GM12878 (cell line): ENCODE data around the gene KIR3DL2.

Experiments used
- CBX3 ChIP-seq: fragments of 200-600 bp; sonication (generic); IDR thresholded peaks from 2 replicates; pipeline ENCODE4 v1.6.1; 2016; ENCODE audit warnings: low read depth, borderline replicate concordance
- CBX5 ChIP-seq: sonication (generic); IDR thresholded peaks from 2 replicates; pipeline ENCODE4 v1.6.1; 2016; ENCODE audit warnings: low read depth, moderate library complexity, mild to moderate bottlenecking, inconsistent platforms
- EP300 ChIP-seq, 2 experiments: fragments of 150-350 bp in 1 of 2; IDR thresholded peaks; 2 replicates each; pipeline ENCODE4 v1.6.1; 2011 to 2012; ENCODE audit warnings: low read depth in 2 of 2, low read length in 2 of 2, borderline replicate concordance in 1 of 2, improper control_type of control experiment in 1 of 2, inconsistent platforms in 1 of 2; ENCODE audit not compliant: control insufficient read depth in 1 of 2
- MXI1 ChIP-seq: fragments of 150-350 bp; IDR thresholded peaks from 2 replicates; pipeline ENCODE4 v1.6.1; 2011; ENCODE audit warnings: low read depth, mild to moderate bottlenecking, inconsistent platforms, low read length, improper control_type of control experiment
- NR2C1 ChIP-seq: fragments of 450-650 bp; IDR thresholded peaks from 2 replicates; pipeline ENCODE4 v1.6.1; 2017; ENCODE audit warnings: antibody characterized with exemption, mild to moderate bottlenecking, moderate library complexity
- NR2F1 ChIP-seq: fragments of 450-650 bp; conservative IDR thresholded peaks from 2 replicates; pipeline ENCODE4 v1.6.1; 2017; ENCODE audit warnings: mild to moderate bottlenecking
- YY1 ChIP-seq: IDR thresholded peaks from 2 replicates; pipeline ENCODE4 v1.6.1; 2011; ENCODE audit warnings: low read depth, mild to moderate bottlenecking, low read length
- TF ChIP-seq, protein P1 (sequence below): fragments of 450-650 bp; IDR thresholded peaks from 2 replicates; pipeline ENCODE4 v1.6.1; 2016; ENCODE audit warnings: mild to moderate bottlenecking
- TF ChIP-seq, protein P2 (sequence below): IDR thresholded peaks from 2 replicates; pipeline ENCODE4 v1.6.1; 2011; ENCODE audit warnings: low read depth, low read length, improper control_type of control experiment, borderline replicate concordance
- TF ChIP-seq, protein P3 (sequence below): IDR thresholded peaks from 2 replicates; pipeline ENCODE4 v1.6.1; 2012; ENCODE audit warnings: low read depth, low read length, improper control_type of control experiment
- TF ChIP-seq, protein P4 (sequence below): fragments of 450-650 bp; IDR thresholded peaks from 2 replicates; pipeline ENCODE4 v1.6.1; 2018; ENCODE audit warnings: borderline replicate concordance, mild to moderate bottlenecking; ENCODE audit not compliant: partially characterized antibody
- TF ChIP-seq, protein P5 (sequence below), 3 experiments: IDR thresholded peaks in 2 of 3; conservative IDR thresholded peaks in 1 of 3; 2 replicates each; pipeline ENCODE4 v1.5.1; 2011; ENCODE audit warnings: low read depth in 3 of 3, low read length in 3 of 3, mild to moderate bottlenecking in 3 of 3, control low read depth in 2 of 3, moderate library complexity in 2 of 3, inconsistent platforms in 1 of 3, mixed read lengths in 1 of 3; ENCODE audit not compliant: control insufficient read depth in 2 of 3, insufficient read depth in 1 of 3; ENCODE audit errors: extremely low read depth in 1 of 3

DNA sequence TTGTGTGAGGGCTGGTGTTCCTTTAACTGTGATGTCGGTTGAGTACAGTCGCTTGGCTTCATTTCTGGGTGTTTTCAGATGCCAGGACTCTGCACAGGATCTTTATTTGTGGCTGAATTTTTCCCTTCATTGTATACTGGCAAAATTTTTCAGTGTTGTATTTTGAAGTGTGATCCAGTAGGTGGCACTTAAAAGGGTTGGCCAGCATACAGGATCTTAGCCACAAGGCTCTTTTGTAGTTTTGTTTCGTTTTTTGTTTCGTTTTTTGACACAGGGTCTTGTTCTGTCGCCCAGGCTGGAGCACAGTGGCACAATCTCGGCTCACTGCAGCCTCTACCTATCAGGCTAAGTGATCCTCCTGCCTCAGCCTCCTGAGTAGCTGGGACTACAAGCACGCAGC lies 32.5 kb downstream of the KIR3DL2 start:
- TF ChIP-seq, protein P1, sequence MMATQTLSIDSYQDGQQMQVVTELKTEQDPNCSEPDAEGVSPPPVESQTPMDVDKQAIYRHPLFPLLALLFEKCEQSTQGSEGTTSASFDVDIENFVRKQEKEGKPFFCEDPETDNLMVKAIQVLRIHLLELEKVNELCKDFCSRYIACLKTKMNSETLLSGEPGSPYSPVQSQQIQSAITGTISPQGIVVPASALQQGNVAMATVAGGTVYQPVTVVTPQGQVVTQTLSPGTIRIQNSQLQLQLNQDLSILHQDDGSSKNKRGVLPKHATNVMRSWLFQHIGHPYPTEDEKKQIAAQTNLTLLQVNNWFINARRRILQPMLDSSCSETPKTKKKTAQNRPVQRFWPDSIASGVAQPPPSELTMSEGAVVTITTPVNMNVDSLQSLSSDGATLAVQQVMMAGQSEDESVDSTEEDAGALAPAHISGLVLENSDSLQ = no peak
- TF ChIP-seq, protein P2, sequence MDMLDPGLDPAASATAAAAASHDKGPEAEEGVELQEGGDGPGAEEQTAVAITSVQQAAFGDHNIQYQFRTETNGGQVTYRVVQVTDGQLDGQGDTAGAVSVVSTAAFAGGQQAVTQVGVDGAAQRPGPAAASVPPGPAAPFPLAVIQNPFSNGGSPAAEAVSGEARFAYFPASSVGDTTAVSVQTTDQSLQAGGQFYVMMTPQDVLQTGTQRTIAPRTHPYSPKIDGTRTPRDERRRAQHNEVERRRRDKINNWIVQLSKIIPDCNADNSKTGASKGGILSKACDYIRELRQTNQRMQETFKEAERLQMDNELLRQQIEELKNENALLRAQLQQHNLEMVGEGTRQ = no peak
- TF ChIP-seq EP300 (IDR thresholded peaks at IDR 0.05; ENCODE audit: borderline replicate concordance in 1 of 2, control insufficient read depth in 1 of 2, low read depth in 2 of 2, low read length in 2 of 2) (no peak), MXI1 (no peak), CBX3 (no peak), YY1 (no peak), NR2C1 (no peak), NR2F1 (no peak), CBX5 (no peak)
- TF ChIP-seq, protein P3, sequence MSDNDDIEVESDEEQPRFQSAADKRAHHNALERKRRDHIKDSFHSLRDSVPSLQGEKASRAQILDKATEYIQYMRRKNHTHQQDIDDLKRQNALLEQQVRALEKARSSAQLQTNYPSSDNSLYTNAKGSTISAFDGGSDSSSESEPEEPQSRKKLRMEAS = no peak
- TF ChIP-seq, protein P4, sequence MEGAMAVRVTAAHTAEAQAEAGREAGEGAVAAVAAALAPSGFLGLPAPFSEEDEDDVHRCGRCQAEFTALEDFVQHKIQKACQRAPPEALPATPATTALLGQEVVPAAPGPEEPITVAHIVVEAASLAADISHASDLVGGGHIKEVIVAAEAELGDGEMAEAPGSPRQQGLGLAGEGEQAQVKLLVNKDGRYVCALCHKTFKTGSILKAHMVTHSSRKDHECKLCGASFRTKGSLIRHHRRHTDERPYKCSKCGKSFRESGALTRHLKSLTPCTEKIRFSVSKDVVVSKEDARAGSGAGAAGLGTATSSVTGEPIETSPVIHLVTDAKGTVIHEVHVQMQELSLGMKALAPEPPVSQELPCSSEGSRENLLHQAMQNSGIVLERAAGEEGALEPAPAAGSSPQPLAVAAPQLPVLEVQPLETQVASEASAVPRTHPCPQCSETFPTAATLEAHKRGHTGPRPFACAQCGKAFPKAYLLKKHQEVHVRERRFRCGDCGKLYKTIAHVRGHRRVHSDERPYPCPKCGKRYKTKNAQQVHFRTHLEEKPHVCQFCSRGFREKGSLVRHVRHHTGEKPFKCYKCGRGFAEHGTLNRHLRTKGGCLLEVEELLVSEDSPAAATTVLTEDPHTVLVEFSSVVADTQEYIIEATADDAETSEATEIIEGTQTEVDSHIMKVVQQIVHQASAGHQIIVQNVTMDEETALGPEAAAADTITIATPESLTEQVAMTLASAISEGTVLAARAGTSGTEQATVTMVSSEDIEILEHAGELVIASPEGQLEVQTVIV = no peak
- TF ChIP-seq, protein P5, sequence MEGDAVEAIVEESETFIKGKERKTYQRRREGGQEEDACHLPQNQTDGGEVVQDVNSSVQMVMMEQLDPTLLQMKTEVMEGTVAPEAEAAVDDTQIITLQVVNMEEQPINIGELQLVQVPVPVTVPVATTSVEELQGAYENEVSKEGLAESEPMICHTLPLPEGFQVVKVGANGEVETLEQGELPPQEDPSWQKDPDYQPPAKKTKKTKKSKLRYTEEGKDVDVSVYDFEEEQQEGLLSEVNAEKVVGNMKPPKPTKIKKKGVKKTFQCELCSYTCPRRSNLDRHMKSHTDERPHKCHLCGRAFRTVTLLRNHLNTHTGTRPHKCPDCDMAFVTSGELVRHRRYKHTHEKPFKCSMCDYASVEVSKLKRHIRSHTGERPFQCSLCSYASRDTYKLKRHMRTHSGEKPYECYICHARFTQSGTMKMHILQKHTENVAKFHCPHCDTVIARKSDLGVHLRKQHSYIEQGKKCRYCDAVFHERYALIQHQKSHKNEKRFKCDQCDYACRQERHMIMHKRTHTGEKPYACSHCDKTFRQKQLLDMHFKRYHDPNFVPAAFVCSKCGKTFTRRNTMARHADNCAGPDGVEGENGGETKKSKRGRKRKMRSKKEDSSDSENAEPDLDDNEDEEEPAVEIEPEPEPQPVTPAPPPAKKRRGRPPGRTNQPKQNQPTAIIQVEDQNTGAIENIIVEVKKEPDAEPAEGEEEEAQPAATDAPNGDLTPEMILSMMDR (IDR thresholded peaks at IDR 0.05 in 2 of 3, conservative IDR thresholded peaks at IDR 0.05 in 1 of 3; ENCODE audit: control insufficient read depth in 2 of 3, extremely low read depth in 1 of 3, insufficient read depth in 1 of 3, low read depth in 3 of 3, low read length in 3 of 3) = peak; percentile 20 to 38 (median 33); a peak in 3 of 6 replicates
